GM20000 (cell line): ENCODE results near the gene ARHGAP11B.
"Not testable (repeated sequence)": the region's sequence is repeated elsewhere in the genome, so short reads cannot be mapped to it uniquely, and the experiment has no call there.

Experiments
- DNase-seq: peaks from one replicate; pipeline ENCODE4 v3.0.0; 2012; ENCODE audit warnings: low spot score
- TF ChIP-seq, protein P1 (sequence below): IDR thresholded peaks from 2 replicates; pipeline ENCODE4 v1.5.1; 2012; ENCODE audit warnings: mild to moderate bottlenecking, control low read depth; ENCODE audit errors: extremely low read depth, missing control alignments

Gene ARHGAP11B

DNA sequence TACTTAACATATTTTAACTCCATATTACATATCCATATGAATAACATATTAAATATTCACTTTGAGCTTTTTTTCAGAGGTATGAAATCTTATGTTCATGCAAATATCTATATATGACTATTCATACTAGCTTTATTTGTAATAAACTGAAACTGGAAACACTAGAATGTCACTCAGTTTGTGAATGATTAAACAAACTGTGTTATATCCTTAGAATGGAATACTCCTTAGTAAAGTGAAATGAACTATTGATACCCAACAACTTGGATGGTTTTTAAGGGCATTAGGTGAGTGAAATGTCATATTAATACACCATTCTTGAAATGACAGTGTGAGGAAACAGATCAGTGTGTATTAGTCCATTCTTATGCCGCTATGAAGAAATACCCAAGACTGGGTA, 45.4 kb downstream of the ARHGAP11B start:
- TF ChIP-seq, protein P1, sequence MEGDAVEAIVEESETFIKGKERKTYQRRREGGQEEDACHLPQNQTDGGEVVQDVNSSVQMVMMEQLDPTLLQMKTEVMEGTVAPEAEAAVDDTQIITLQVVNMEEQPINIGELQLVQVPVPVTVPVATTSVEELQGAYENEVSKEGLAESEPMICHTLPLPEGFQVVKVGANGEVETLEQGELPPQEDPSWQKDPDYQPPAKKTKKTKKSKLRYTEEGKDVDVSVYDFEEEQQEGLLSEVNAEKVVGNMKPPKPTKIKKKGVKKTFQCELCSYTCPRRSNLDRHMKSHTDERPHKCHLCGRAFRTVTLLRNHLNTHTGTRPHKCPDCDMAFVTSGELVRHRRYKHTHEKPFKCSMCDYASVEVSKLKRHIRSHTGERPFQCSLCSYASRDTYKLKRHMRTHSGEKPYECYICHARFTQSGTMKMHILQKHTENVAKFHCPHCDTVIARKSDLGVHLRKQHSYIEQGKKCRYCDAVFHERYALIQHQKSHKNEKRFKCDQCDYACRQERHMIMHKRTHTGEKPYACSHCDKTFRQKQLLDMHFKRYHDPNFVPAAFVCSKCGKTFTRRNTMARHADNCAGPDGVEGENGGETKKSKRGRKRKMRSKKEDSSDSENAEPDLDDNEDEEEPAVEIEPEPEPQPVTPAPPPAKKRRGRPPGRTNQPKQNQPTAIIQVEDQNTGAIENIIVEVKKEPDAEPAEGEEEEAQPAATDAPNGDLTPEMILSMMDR = no peak
- DNase-seq = no peak

DNA sequence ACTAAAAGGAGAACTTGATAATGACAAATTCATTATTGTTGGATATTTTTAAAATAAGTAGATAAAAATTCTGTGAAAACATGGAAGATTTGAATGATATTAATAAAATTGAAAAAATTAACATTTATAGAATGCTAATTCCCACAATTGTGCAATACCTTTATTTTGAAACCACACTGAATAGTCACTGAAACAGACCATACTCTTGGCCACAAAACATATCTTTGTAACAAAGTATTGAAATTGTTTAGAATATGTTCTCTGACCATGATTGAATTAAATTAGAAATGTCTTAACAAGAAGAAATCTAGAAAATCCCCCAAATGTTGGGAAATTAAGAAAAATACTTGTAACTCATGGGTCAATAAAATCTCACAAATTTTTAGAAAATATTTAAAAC, 49.2 kb downstream of the ARHGAP11B start:
- TF ChIP-seq, protein P1 = no peak

GRCh38 chr15:30675891-30676290, 50.0 kb downstream of the ARHGAP11B start:
- not testable (repeated sequence) for DNase-seq

More for the DNA sequence above, 49.2 kb downstream of the ARHGAP11B start:
- DNase-seq = no peak

DNA sequence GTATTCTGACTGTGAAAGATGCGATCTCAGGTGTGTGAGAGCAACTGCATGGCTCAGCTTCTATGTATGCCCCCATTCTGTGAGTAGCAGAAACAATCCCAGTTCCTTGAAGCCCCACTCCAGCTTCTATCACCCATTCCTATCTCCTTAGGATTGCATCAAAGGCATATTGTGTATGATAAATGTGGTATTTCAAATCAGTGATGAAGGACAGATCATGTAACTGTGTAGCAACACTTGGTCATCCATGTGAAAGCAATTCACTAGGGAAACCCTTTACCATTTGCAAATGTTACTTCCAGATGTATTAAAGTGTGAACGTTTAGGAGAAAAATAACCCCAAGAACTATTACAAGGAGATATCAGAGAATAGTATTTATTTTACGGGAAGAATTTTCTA, 55.1 kb downstream of the ARHGAP11B start:
- DNase-seq = not testable (repeated sequence)

DNA sequence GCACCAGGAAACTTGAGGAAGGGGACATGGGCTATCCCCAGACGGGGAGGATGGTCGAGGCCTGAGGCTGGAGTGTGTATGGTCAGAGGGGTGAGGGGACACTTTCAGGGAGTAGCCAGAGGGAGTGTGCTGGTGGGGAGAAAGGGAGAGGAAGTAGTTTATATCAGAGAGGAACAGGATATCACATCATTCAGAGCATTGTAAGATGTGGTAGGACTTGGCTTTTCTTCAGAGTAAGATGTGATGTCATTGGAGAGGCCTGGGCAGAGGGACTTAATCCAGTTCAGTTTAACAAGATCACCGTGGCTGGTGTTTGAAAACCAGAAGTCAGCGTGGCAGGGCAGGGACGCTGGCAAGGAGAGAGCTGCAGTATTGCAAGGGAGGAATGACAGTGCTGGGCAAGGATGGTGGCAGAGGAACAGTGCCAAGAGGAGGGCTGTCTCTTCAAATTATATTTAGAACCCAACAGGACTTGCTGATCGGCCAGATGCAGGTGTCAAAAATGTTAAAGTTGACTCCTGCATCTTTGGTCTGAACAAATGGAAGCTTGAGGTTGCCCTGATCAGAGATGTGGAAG, 59.9 kb downstream of the ARHGAP11B start:
- DNase-seq = not testable (repeated sequence)

DNA sequence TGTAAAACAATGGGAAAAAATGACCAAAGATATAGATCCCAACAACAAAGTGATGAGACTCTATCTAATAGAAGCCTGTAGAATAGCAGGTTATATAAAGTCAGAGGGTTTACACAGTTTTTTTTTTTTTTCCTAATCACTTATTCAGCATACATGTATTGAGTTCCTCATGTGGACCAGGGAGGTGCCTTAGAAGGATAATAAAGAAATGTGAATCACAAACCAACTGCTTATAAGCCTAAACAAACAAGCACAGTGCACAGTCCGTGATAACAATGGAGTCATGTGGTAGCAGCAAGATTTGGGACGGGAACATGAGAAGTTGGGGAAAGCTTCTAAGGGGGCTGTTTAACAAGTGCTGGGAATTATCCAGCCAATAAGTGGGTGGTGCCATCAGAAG, 60.7 kb downstream of the ARHGAP11B start:
- not testable (repeated sequence) for DNase-seq
